ENCODE data around the gene SYNE2. TPM values are rescaled to one million over a fixed set of nuclear protein-coding genes. Genes with fewer than 3 reads are reported as not detected.

The SYNE2 gene
- total RNA-seq, 2 experiments from 2014 or later, result 150 to 212 TPM

- H3K4me1 ChIP-seq (ENCODE audit: insufficient read depth, low read length, poor library complexity, severe bottlenecking), result no peaks in the 10 kb centered on the region
- TF ChIP-seq EZH2phosphoT487 (IDR thresholded peaks at IDR 0.05; ENCODE audit: borderline replicate concordance, low read depth, low read length) (no peak), CTCF (conservative IDR thresholded peaks at IDR 0.05; ENCODE audit: low read length) (no peak)
- H3K36me3 ChIP-seq (ENCODE audit: insufficient read depth, low read length), result peaks cover 26% of the 10 kb centered on the region
- peaks cover 68% of the 10 kb centered on the region for H3K79me2 ChIP-seq (ENCODE audit: insufficient read depth, low read depth, low read length)
- CTCF ChIA-PET (ENCODE audit: unreplicated experiment), result no interaction called here
- POLR2A ChIA-PET, result interaction anchor here (0.7 to 1.8 kb wide), 3 partner anchors 34 to 397 kb away, joined by 3 to 9 read pairs (median 3); partner anchors contain the start of gene PPP2R5E
- no peak for DNase-seq (ENCODE audit: low spot score)
- intact Hi-C loops (cut with micrococcal nuclease; ENCODE audit: unreplicated experiment), result no loop called here
- no peak overlapping the region for H3K4me3 ChIP-seq (ENCODE audit: low read depth, low read length, poor library complexity, severe bottlenecking)
- no peak overlapping the region for H3K27ac ChIP-seq (ENCODE audit: low read depth, low read length, poor library complexity, severe bottlenecking)
- peaks cover 11% of the 10 kb centered on the region; the same call in 1 of the 2 replicates for H3K9me3 ChIP-seq (ENCODE audit: low read length)
- no peaks in the 10 kb centered on the region; the same call in 1 of the 2 replicates for H3K9me2 ChIP-seq (ENCODE audit: insufficient read depth, low read length)
- H3K4me2 ChIP-seq (ENCODE audit: low read length), result no peak overlapping the region
- H2AFZ ChIP-seq (ENCODE audit: low read length), result no peak overlapping the region
- no peaks in the 10 kb centered on the region for H4K20me1 ChIP-seq (ENCODE audit: insufficient read depth, low read length)
- no TSS peak for BruUV-seq (replicated peaks)
Measured at GRCh38 chr14:63905370-63905769, 52.6 kb downstream of the SYNE2 start.

GRCh38 chr14:63908667-63909264 lies 56.0 kb downstream of the SYNE2 start:
- ChIA-PET POLR2A (interaction anchor here (0.6 to 1.8 kb wide), 8 partner anchors 8 to 38 kb away, joined by 3 to 7 read pairs (median 4); no protein-coding TSS in a partner anchor), CTCF (ENCODE audit: unreplicated experiment) (no interaction called here)
- intact Hi-C loops (cut with micrococcal nuclease; ENCODE audit: unreplicated experiment), result no loop called here
- Histone ChIP-seq H3K4me3 (ENCODE audit: low read depth, low read length, poor library complexity, severe bottlenecking) (no peak overlapping the region), H3K4me2 (ENCODE audit: low read length) (no peak overlapping the region), H3K4me1 (ENCODE audit: insufficient read depth, low read length, poor library complexity, severe bottlenecking) (no peaks in the 10 kb centered on the region), H3K36me3 (ENCODE audit: insufficient read depth, low read length) (peaks cover 49% of the 10 kb centered on the region), H3K9me3 (ENCODE audit: low read length) (peaks cover 11% of the 10 kb centered on the region; the same call in 1 of the 2 replicates), H4K20me1 (ENCODE audit: insufficient read depth, low read length) (no peaks in the 10 kb centered on the region), H3K79me2 (ENCODE audit: insufficient read depth, low read depth, low read length) (peaks cover 47% of the 10 kb centered on the region), H3K9me2 (ENCODE audit: insufficient read depth, low read length) (no peaks in the 10 kb centered on the region; the same call in 1 of the 2 replicates), H2AFZ (ENCODE audit: low read length) (no peak overlapping the region), H3K27ac (ENCODE audit: low read depth, low read length, poor library complexity, severe bottlenecking) (no peak overlapping the region)
- no TSS peak for BruUV-seq (replicated peaks)
- TF ChIP-seq CTCF (conservative IDR thresholded peaks at IDR 0.05; ENCODE audit: low read length) (no peak), EZH2phosphoT487 (IDR thresholded peaks at IDR 0.05; ENCODE audit: borderline replicate concordance, low read depth, low read length) (no peak)
- no peak for DNase-seq (ENCODE audit: low spot score)

GRCh38 chr14:63909984-63910383 lies 57.2 kb downstream of the SYNE2 start:
- H3K27ac ChIP-seq (ENCODE audit: low read depth, low read length, poor library complexity, severe bottlenecking), result no peak overlapping the region
- BruUV-seq (replicated peaks), result no TSS peak
- H3K4me3 ChIP-seq (ENCODE audit: low read depth, low read length, poor library complexity, severe bottlenecking), result no peak overlapping the region
- no peak overlapping the region for H3K4me2 ChIP-seq (ENCODE audit: low read length)
- no peaks in the 10 kb centered on the region for H4K20me1 ChIP-seq (ENCODE audit: insufficient read depth, low read length)
- ChIA-PET CTCF (ENCODE audit: unreplicated experiment) (no interaction called here), POLR2A (interaction anchor here (0.7 to 1.8 kb wide), 4 partner anchors 9 to 1848 kb away, joined by 3 to 7 read pairs (median 4); no protein-coding TSS in a partner anchor)
- no peaks in the 10 kb centered on the region for H3K4me1 ChIP-seq (ENCODE audit: insufficient read depth, low read length, poor library complexity, severe bottlenecking)
- DNase-seq (ENCODE audit: low spot score), result no peak
- peaks cover 3% of the 10 kb centered on the region; the same call in 1 of the 2 replicates for H3K9me3 ChIP-seq (ENCODE audit: low read length)
- no peaks in the 10 kb centered on the region; the same call in 1 of the 2 replicates for H3K9me2 ChIP-seq (ENCODE audit: insufficient read depth, low read length)
- intact Hi-C loops (cut with micrococcal nuclease; ENCODE audit: unreplicated experiment), result no loop called here
- peaks cover 40% of the 10 kb centered on the region for H3K79me2 ChIP-seq (ENCODE audit: insufficient read depth, low read depth, low read length)
- TF ChIP-seq CTCF (conservative IDR thresholded peaks at IDR 0.05; ENCODE audit: low read length), result no peak
- TF ChIP-seq EZH2phosphoT487 (IDR thresholded peaks at IDR 0.05; ENCODE audit: borderline replicate concordance, low read depth, low read length), result no peak
- peaks cover 60% of the 10 kb centered on the region for H3K36me3 ChIP-seq (ENCODE audit: insufficient read depth, low read length)
- H2AFZ ChIP-seq (ENCODE audit: low read length), result no peak overlapping the region
